HG03139 (cell line): ENCODE data around the gene MTFP1.

ENCODE experiments used
- ATAC-seq: cut with Tn5 transposase; IDR thresholded peaks from one replicate; pipeline ENCODE4 v1.9.1; 2021; ENCODE audit not compliant: unreplicated experiment

MTFP1 gene, protein sequence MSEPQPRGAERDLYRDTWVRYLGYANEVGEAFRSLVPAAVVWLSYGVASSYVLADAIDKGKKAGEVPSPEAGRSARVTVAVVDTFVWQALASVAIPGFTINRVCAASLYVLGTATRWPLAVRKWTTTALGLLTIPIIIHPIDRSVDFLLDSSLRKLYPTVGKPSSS

DNA sequence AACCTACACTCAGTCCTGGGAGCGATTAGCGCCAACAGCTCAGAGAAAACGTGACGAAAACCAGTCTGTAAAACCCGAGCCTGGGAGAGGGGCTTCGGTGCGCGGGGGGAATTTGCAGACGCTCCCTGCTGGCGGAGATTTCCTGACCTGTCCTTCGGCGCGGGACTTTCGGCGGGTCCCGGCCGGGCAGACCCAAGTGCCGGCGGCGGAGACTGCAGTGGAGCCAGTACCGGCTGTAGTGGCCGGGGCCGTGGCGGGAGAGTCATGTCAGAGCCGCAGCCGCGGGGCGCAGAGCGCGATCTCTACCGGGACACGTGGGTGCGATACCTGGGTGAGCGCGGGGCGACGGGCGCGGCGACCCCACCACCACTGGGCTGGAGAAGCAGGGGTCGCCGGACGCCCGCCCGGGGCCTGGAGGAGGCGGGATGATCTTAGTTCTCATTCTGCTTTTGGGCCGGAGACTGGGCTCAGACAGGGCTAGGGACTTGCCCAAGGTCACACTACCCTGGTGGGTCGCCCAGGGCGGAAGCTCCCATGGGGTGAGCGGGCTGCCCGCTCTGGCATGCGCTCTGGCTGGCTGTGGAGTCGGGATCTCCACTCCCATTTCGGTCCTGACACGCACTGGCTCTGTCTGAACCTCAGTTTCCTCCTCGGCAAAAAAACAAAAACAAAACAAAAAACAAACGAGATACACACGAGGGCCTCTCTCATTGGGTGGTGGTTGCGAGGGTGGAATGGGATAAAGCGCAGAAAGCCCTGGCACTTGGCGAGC, at the start of gene MTFP1:
TSS of gene MTFP1 (plus strand) at position 153 of the 772 bp plus-strand sequence. CDS start at position 265, 112 bp downstream.
- ATAC-seq: no peak

DNA sequence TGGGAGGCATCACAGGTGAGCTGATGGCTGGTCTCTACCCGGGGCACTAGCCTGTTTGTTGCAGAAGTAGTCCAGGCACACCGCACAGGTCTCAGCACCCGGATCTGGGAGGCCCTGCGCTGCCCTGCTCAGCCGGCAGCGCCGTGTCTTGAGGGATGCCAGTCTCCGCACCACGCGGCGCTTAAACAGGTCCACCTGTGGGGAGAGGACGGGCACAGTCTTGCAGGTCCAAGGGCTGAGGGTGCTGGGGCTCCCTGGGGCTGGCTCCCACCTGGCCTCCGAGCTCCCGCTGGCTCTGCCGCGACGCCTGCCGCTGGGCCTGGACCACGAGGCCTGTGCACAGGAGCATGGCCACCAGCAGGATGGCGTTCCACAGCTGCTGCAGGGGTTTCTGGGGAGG, 45.6 kb upstream of the MTFP1 start:
- ATAC-seq: no peak

DNA sequence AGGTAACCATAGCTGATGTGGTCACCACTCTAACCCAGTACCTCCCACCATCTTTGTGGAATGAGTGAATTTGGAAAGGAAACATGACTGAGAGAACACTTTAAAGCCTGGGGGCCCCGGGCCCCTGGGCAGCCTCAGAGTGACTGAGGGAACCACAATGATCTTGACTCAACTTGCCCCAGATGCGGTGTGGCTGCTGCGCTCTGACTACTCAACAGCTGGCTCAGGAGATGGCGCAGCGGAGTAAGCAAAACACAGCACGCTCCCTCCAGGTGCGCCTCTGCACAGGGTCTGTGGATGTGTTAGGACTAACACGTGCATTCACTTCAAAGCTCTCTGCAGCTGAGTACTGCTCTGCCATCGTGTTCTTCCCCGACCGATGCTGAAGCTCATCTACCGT, 44.3 kb upstream of the MTFP1 start:
- ATAC-seq: no peak

DNA sequence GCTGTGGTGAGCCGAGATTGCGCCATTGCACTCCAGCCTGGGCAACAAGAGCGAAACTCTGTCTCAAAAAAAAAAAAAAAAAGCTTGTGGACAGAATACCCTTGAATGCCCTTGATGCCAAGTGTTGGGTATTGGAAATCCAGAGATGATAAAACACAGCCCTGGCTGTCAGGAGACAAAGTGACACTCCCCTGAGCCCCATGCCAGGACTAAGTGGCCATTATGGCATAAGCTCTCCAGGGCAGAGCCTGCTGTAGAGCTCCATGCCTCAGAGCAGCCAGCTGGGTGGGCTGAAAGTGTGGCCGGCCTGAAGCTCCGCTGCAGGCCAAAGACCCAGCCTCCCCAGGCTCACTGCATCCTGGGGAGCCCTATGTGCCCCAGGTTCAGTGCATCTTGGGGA, 43.2 kb upstream of the MTFP1 start:
- ATAC-seq: no peak

DNA sequence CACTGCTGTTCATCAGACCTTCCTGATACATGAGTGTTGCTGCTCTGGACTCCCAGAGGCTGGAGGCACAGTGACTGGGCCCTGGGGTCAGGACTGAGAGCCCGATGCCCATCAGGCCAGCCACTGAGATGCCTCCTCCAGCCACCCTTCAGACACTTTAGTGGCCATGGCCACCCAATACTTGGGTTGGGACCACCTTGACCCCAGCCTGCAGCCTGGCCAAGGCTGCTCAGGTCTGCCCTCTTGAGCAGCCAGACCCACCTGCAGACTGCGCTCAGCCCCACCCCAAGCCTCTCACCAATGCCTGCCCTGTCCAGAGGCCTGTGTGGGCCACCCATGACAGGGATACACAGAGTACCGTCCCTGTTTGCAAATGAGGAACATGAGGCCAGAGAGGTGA, 42.5 kb upstream of the MTFP1 start:
- ATAC-seq: no peak

DNA sequence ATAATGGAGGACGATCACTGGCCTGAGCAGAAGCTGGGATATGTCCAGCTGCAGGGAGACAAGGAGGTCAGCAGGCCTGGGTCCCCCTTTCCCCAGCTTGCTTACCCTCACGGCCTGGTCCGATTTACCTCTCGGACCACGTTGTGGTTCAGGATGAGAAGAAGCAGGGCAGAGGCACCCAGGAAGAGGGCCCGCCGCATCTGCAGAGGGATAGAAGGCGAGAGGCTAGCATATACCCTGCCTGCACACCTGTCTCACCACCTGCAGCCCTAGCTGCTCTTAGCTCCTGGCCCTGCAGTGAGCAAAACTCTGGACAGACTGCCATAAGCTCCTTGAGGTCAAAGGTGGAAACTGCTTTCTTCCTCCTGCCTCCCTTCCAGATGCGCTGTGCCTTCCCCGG, 39.6 kb upstream of the MTFP1 start:
- ATAC-seq: no peak

DNA sequence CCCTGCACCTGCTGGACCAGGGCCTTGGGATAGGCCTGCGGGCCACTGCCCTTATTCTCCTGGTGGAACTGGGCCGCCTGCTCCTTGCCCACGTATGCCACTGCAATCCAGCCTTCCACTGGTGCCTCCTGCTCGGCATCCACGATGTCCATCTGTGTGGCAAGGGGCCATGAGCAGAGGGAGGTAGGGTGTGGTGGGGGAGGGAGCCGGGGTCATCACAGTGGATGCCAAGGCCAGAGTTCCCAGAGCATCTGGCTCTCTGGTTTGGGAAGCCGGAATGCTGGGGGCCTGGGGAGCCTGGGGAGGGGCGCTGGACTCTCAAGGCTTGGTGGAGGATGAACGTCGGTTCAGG, 39.0 kb upstream of the MTFP1 start:
- no peak for ATAC-seq

DNA sequence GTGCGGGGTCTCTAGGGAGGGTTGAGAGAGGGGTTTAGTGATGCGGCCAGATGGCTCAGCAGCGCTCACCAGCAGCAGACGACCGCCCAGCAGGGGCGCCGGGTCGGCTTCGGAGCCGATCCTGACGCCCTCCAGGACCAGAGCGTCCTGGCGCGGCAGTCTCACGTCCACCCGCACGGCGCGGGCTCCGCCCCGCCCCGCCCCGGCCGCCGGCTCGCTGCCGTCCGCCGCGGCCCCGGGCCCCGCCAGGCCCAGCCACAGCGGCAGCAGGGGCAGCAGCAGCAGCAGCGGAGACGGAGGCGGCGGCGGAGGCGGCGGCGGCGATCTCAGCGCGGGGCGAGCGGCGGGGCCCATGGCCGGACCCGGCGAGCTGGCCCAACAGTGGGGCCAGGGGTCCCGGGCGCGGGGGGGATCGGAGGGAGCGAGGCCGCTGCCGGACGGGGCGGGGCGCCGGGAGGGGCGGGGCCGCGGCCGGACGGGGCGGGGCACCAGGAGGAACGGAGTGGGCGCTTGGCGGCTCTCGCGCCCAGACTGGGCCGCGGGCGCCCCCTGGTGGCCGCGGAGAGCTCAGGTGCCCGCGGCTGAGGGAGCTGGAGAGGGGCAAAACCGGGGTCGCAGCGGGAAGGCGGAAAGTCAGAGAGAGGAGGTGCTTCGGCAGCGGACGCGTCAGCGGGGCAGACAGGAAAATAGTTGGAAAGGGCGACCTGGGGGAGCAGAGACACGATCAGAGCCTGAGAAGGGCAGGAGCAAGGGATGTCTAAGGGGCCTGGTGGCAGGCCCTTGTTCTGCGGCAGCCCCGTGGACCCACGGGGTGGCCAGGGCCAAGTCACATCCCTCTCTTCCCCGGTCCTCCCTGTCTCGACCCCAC, 38.4 kb upstream of the MTFP1 start, which contains the start of gene RNF215:
TSS of gene RNF215 (minus strand) at position 452 of the 868 bp plus-strand sequence. CDS start at position 354, 98 bp downstream.
- ATAC-seq: peak; percentile 65

DNA sequence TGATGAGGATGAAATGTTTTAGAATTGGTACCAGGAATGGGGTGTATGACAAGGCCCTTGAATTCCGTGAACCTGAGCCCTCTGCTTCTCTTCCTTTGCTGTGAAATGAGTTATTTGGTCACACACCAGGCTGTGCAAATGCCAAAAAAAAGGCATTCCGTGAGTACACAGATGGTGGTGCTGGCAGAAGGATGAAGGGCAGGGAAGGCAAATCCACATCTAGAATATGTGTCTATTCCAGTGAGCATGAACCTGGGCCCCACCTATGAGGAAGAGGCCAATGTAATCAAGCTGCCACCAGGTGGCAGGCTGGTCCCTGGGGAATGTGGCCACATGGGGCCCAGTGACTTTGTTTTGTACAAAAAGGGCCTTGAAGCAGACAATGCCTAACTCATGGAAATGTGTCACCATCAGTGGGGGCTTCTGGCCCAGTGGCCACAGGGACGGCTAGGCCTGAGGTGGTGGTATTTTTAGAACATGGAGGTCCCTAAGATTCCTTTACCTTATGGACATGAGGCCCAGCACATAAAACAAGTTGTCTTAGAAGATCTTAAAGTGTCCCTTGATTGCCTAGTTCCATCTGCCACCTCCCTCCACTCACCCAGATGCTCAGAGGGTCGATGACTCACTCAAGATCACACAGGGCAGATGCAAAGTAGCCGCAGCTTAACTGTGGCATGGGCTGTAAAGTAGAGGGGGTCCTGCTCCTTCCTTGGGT, 34.4 kb upstream of the MTFP1 start:
- no peak for ATAC-seq

DNA sequence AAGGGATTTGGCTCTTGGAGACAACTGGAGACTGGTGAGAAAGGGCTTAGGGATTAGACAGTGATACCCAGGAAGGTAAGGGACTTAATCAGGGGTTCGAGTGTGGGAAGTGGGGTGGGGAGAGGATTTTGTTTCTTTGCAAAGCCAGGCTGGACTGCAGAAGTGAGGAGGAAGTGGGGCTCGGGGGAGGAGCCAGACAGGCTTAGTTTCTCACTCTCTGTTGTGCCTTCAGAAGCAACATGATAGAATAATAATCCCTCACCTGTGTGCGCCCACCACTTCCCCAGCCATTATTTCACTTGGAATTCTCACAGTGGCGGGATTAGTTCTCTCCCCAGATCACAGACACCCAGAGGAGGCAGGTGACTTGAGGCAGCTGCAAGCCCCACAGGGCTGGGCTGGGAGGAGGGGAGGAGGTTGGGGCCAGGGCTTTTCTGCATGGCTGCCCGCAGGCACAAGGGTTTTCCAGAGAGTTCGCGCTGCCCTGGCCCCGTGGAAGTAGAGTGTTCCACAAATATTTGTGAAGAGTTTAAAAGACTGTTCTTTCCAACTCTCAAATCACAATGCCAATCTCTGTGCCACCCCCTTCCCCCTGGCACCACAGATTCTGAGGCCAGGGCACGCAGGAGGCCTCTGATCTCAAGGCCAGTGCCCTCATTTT, 32.8 kb upstream of the MTFP1 start:
- no peak for ATAC-seq

DNA sequence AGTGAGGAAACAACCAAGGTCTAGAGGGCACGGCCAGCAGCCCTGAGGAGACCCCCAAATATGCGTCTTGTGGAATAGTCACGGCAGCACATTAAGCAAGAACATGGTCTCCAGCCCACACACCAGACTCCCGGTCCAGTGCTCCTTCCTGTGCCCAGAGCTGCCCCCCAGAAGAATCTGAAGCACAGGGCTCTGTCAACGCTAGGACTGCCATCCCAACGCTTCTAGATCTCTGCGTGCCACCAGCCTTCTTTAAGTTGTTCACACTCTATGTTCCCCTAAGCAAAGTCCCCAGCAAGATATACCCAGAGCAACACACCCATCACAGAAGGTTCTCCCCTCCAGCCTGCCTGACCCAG, 32.3 kb upstream of the MTFP1 start:
- ATAC-seq: no peak

DNA sequence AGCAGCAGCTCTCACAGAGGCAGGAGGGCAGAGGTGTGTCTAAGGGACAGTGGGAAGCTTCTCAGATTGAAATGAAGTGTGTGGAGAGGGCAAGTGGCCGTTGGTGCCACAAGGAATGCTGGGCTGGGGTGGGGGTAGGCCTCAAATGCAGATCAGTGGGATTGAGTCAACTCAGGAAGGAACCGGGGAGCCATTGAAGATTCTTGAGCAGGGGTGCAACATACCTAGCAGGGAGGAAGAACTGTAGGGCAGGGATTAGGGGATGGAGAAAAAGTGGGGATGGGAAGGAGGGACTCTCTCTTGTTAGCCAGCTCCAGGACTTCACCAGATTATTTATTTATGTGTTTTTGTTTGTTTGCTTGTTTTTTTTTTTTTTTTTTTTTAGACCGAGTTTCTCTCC, 31.7 kb upstream of the MTFP1 start:
- no peak for ATAC-seq

DNA sequence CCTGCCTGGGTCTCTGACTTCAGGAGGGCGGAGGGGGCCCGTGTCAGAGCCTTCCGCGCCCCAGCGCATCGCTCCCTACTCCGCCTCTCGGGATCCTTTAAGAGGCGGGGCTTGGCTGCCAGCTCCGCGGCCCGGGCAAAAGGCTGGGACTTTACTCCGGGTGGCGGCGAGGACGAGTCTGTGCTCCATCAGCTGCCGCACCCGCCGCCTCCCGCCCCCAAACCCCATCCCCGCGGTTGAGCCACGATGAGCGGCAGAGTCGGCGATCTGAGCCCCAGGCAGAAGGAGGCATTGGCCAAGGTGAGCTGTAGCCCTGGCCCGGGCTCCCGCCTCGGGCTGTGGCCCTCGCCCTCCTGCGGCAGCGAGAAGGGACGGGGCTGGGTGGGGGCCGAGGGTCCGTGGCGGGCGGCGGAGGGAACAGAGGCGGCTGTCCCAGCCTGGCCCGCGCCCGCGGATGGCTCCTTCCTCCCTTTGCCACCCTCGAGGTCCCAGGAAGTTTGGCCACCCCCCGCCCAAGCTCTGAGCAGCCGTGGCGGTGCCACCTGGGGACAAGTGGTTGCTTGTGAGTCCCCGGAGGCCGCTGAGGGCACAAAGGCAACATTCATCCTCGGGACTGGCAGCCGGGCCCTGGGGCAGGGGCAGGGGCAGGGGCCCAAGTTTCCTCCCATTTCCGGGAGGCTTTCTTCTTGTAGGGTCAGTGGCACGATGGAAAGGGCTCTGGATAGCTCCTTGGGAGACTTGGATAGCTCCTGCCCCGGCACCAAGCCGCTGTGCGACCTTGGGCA, 28.5 kb upstream of the MTFP1 start, which contains the start of gene SEC14L2:
TSS of gene SEC14L2 (plus strand) at position 148 of the 785 bp plus-strand sequence. CDS start at position 247, 99 bp downstream.
- ATAC-seq: no peak

DNA sequence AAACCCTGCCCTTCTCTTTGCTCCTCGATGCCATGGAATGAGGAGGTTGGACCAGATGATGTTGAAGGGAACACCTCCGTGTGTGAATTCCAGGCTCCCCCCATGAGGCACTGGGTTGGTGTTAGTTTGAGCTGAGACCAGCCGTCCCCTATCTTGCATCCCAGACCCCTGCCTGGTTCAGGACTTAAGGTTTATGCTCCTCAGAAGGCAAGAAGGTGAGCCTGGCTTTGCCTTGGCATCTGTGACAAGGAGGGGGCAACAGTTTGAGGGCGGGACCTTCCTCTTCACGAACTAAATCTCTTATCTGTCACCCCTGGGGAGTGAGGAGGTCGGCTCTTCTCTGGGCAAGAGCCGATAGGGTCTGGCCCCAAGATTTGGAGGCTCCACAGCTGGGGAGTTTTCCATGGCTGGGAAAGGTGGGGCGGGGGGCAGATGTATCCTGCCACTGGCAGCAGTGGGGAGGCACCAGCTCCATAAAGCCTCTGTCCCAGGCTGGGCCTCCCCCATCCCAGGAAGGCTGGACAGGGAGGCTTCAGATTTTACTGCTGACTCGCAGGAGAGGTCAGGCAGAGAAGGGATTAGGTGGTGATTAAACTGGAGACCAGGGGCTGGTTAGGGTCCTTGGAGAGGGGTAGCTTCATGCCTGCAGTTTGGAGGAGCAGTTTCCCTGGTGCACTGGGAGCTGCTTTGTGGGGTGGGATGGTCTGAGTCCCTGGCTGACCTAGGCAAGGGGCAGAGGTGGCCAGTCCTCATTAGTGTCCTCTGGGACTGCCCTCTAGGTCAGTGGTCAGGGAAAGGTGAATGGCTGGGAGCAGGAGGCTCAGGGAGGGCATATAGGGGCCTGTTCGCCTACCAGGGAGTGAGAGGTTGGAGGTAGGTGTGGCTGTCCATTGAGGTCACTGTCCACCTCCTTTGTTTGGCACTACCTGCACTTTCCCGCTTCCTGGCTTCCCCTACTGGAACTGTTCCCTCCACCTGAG, 27.6 kb upstream of the MTFP1 start:
- ATAC-seq: no peak

DNA sequence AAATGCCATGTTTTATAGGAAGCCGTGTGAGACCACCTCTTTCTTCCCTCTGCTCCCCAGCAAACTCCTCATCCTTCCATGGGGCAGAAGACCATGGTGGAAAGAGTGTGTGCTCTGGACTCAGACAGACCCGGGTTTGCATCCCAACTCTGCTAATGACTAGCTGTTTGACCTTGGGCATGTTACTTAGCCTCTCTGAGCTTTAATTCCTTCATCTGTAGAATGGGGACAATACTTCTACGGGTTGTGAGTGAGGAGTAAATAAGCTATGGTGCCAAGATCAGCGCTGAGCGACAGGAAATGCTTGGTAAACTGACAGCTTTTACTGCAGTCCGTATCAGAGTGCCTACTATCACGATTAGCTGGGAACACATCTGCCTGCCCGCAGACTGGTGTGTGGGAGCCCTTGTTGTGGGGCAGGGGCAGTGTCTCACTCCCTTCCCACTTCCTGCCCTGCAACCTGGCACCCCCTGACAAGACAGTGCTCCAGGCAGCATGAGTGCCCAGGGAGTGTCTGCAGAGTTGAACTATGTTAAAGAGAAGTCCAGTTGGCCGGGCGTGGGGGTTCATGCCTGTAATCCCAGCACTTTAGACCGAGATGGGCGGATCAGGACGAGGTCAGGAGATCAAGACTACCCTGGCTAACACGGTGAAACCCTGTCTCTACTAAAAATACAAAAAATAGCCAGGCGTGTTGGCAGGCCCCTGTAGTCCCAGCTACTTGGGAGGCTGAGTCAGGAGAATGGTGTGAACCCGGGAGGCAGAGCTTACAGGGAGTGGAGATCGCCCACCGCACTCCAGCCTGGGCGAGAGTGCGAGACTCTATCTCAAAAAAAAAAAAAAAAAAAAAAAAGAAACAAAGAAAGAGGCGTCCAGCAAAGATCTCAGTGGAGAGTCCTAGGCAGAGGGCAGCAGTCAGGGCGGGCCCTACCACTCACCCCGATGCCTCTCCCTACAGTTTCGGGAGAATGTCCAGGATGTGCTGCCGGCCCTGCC, 26.6 kb upstream of the MTFP1 start:
- ATAC-seq: no peak

DNA sequence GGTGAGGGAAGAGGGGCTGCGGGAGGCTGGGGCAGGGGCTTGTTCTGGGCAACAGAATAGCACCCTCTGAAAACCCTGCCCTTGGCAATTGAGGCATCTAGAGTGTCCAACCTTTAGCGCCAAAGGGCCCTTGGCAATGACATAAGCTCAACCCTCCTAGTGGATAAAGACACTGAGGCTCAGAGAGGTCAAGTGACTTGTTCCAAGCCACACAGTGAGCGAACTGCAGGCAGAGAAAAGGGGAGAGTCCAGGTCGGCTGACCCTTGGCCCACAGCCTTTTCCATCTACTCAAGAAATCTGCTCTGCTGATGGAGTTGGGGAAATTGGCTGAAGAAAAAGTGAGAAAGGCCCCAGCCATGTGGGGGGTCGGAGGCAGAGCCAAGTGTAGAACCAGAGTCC, 25.9 kb upstream of the MTFP1 start:
- ATAC-seq: no peak

DNA sequence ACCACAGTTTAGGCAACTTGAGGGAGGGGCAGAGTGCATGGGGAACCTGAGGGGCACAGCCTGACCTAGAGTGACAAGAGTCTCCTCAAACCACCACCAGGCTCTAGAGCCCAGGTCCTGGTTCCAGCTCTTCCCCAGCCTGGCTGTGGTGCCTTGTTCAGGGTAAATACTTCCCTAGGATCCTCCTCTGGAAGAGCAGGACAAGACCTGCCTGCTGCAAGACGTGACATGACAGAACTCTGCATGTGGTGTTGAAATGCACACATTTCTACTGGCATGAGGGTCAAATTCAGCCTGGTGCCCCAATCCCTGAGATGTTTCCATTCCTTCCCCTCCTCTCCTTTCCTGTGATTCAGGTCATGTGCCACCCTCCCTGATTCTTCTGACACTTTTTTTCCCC, 25.4 kb upstream of the MTFP1 start:
- no peak for ATAC-seq
